OCI-LY3 (cell line): ENCODE results near the gene TCF4.

Experiments used
- EZH2phosphoT487 ChIP-seq: fragments of 200-600 bp; shearing (Covaris generic); IDR thresholded peaks from 2 replicates; pipeline ENCODE4 v1.6.1; 2018; ENCODE audit warnings: antibody characterized with exemption, mixed run types, low read depth
- TF ChIP-seq, protein P1 (sequence below): fragments of 200-600, 300-600 bp; sonication (generic); IDR thresholded peaks from 2 replicates; pipeline ENCODE4 v1.5.1; 2014; ENCODE audit warnings: antibody characterized with exemption, low read length, low read depth

DNA sequence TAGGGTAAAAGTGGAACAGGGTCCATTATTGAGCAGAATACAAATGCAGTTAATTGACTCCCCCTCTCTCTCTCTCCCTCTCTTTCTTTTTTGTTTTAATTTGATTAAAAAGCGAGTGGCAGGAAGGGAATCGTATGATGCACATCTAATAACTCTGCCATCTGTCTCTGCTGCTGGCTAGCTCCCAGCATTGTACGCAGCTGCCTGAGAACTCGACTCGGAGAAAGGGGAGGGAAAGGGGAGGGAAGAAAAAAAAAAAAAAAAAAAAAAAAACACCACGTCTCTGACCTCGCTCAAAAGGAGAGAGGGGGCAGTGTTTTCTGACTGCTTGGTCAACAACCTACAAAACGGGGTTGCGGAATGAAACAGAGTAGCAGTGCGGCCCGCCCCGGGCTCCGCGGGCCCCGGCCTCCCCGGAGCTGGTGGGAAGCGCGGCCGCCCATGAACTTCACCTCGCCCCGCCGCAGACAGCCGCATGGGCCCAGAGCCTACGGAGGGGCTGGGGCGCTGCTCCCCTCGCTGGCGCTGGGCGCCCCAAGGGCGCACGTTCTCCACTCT lies 265.7 kb downstream of the TCF4 start:
- TF ChIP-seq, protein P1, sequence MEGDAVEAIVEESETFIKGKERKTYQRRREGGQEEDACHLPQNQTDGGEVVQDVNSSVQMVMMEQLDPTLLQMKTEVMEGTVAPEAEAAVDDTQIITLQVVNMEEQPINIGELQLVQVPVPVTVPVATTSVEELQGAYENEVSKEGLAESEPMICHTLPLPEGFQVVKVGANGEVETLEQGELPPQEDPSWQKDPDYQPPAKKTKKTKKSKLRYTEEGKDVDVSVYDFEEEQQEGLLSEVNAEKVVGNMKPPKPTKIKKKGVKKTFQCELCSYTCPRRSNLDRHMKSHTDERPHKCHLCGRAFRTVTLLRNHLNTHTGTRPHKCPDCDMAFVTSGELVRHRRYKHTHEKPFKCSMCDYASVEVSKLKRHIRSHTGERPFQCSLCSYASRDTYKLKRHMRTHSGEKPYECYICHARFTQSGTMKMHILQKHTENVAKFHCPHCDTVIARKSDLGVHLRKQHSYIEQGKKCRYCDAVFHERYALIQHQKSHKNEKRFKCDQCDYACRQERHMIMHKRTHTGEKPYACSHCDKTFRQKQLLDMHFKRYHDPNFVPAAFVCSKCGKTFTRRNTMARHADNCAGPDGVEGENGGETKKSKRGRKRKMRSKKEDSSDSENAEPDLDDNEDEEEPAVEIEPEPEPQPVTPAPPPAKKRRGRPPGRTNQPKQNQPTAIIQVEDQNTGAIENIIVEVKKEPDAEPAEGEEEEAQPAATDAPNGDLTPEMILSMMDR = peak; percentile 36
- no peak for TF ChIP-seq EZH2phosphoT487
